Stimulated activated CD8-positive, alpha-beta memory T cell treated with anti-CD3 and anti-CD28 coated beads, Interleukin-2, amount 100 ng/mL, for 1 hour (primary cell): ENCODE measurements around the gene KCNJ14.
A peak's percentile ranks its signal among the peaks of the same experiment; 100 is the strongest.
"Not testable (repeated sequence)": the region's sequence is repeated elsewhere in the genome, so short reads cannot be mapped to it uniquely, and the experiment has no call there.

ENCODE experiments used
- DNase-seq, 2 donors: peaks; one replicate each; pipeline ENCODE4 v3.0.0-alpha.2; 2020; ENCODE audit warnings: low read depth in 2 of 2

KCNJ14 gene

GRCh38 chr19:48470856-48471255 lies 15.5 kb downstream of the KCNJ14 start:
- no peak for DNase-seq

GRCh38 chr19:48471836-48472235 lies 16.5 kb downstream of the KCNJ14 start:
- DNase-seq = no peak

DNA sequence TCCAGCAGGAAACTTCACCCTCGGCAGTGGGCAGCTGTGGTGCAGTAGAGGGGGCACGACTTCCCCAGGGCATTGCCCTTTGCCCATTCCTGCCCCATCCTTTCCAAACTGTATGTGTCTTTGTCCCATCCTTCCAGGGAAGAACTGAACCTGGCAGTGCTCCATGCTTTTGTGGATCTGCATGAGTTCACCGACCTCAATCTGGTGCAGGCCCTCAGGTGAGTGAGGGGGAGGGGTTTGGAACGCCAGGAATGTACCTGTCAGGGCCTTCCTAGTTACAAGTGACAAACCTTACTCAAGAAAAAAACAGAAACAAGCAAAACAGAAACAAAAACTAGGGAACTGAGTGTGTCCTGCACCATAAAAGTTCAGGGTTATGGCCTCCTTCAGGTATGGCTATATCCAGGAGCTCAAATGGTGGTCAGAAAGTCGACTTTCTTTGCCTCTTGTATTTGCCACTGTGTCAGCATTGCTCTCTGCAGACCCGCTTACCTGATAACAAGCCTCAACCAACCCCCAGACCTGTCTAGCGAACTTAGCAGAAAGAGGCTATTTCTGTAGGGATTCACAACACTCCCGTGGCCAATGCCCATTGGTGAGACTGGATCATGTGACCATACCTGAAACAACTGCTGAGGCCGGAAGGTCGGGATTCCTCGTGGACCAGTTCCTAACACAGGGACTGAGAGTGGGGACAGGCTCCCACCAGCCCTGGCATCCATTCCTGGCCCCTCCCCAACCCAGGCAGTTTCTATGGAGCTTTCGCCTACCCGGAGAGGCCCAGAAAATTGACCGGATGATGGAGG lies 18.0 kb downstream of the KCNJ14 start:
- DNase-seq = no peak

DNA sequence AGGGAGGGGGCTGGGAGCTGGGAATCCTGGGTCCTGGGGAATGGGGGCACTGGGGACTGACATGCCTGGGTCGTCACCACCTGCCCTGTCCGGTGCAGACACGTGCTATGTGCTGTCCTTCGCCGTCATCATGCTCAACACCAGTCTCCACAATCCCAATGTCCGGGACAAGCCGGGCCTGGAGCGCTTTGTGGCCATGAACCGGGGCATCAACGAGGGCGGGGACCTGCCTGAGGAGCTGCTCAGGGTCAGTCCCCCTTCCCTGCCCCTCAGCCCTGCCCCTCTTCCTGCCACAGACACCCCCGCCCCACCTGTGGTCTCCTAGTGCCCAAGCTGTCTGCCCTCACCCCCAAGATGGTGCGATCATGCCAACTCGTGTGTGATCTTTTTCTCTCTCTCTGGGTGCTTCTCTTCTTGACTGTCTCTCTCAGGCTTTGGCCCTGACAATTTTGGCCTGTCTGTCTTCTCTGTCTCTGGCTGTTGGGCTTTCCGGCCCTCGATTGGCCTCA lies 18.8 kb downstream of the KCNJ14 start:
- no peak for DNase-seq

GRCh38 chr19:48475369-48476068 lies 20.1 kb downstream of the KCNJ14 start:
- no peak for DNase-seq

GRCh38 chr19:48476176-48476575 lies 20.8 kb downstream of the KCNJ14 start:
- DNase-seq = no peak

GRCh38 chr19:48477067-48477685 lies 21.8 kb downstream of the KCNJ14 start:
- no peak for DNase-seq

GRCh38 chr19:48477698-48478338 lies 22.4 kb downstream of the KCNJ14 start:
- DNase-seq = no peak

GRCh38 chr19:48478339-48479256 lies 23.2 kb downstream of the KCNJ14 start:
- DNase-seq = no peak

DNA sequence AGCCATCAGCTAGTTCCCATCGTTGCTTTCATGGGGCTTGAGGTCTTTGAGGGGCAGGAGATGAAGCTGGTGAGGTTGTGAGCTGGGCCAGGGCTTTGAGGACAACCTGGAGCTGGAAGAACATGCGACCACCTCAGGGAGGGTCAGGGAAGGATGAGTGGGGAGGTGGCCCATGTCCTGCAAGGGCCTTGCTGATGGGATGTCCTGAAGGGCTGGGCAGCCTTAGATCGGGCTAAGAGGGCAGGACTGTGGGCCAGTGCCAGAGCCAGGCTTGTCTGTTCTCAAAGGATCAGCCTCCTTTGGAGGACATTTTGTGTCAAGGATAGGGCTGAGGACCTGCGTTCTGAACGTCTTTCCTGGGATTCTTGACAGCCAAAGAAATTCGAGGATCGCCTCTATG lies 24.3 kb downstream of the KCNJ14 start:
- no peak for DNase-seq

DNA sequence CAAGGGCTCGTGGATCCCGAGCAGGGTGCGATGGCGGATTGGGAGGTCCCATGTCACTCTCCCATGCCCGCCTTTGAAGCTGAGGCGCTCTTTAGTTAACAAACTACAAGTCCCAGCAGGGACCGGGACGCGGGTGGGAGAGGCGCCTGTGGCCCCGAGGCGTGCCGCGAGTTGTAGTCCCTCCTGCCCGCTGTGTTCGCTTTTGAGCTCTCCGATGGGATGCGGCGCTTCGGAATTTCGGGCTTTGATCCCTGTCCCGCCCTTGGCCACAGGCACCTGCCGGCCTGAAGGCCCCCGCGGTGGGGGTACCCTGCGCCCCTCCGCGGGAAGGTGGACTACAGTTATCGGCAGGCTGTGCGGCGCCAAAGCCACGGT lies 24.8 kb downstream of the KCNJ14 start:
- no peak for DNase-seq

DNA sequence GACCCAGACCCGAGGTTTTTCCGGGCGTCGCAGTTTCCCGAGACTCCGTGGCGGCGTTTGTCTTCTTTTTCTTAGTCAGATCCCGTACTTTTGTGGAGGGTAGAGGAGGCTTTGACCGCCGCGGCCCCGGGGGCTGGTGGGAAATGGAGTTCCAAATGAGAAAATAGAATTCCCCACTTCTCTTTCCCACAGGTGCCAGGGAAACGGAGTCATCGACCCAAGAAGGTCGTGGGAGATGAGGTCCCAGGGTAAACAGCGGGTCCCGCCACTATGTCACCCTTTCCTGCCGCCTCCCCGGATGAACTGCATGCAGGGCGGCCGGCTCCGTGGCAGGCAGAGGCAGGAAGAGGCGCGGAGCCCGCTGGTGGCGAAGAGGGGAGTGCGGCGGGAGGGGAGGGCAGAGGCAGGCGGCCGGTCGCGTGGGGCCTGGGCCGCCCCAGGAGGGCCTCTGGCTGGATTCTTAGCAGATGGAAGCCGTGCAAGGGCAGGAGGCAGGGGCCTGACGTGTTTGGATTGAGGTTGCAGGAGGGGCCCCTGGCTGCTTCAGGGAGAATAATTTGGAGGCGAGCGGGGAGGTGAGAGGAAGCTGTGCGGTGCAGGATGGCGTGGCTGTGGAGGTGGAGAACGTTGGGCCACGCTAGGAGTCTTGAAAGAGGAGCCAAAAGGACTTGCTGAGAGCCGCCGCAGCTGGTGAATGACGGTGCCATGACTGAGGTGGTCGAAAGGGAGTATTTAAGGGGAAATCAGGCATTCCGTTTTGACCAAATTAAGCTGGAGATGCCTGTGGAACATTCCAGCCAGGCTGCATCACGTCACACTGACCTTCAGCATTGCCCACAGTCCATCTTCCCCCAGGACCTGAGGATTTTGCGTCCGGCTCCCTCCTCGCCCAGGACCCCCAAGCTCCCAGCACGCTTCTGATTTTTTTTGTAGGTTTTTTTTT lies 25.5 kb downstream of the KCNJ14 start:
- peak in 1 of 2 donors; percentile 38 for DNase-seq

DNA sequence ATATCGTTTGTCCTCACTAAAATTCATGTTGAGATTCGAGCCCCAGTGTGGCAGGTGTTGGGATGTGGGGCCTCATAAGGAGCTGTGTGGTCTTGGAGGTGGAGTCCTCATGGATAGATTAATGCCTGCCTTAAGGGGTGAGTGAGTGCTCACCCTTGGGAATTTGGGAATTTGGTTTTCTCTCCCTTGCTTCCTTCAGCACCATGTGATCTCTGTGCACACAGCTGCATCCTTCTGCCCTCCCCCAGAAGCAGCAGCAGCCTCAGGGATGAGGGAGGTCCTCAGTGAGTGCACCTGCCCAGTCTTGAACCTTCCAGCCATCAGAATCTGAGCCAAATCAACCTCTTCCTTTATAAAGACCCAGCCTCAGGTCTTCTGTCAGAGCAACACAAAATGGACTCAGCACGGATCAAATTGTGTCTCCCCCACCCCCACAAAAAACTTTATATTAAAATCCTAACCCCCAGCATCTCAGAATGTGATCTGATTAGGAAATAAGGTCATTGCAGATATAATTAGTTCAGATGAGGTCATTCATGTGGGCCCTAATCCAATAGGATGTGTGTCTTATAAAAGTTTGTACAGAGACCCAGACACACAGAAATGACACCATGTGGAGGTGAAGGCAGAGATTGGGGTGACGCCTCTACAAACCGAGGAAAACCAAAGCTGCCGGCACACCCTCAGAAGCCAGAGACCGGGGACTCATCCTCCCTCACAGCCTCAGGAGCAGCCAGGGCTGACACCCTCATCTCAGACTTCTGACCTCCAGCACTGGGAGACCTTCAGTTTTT lies 26.7 kb downstream of the KCNJ14 start:
- no peak for DNase-seq

- DNase-seq = no peak
These were observed 27.9 kb downstream of the KCNJ14 start for GRCh38 chr19:48483301-48483700.

- no peak for DNase-seq
These were observed 29.0 kb downstream of the KCNJ14 start for GRCh38 chr19:48484247-48484893.

- no peak for DNase-seq
These were observed 29.7 kb downstream of the KCNJ14 start for GRCh38 chr19:48484931-48485612.

DNA sequence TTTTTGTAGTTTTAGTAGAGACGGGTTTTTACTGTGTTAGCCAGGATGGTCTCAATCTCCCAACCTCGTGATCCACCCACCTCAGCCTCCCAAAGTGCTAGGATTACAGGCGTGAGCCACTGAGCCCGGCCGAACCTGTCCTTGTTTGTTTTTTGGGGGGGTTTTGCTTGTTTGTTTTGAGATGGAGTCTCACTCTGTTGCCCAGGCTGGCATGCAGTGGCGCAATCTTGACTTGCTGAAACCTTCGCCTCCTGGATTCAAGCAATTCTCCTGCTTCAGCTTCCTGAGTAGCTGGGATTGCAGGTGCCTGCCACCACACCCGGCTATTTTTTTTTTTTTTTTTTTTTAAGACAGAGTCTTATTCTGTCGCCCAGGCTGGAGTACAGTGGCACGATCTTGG lies 31.3 kb downstream of the KCNJ14 start:
- DNase-seq = not testable (repeated sequence)

DNA sequence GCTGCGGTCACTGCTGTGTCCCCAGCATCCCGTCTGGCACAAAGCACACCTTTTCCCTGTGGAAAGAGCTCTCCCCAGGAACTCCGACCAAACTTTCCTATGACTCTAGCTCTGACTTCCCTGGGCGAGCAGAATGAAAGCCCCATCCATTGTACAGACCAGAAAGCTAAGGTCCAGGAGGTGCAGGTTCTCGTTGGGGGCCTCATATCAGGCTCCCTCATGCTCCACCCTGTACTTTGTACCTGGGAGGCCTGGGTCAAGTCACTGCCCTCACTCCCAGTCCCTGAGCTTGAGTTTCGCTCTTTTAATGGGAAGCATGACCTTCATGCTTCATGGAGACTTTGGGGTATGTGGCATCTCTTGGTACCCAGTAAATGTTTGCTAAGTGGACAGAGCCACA lies 32.2 kb downstream of the KCNJ14 start:
- DNase-seq = no peak
